SW 1271 (cell line): ENCODE measurements around the gene ACAP3.
"Not testable (repeated sequence)": the region's sequence is repeated elsewhere in the genome, so short reads cannot be mapped to it uniquely, and the experiment has no call there.

Source experiments
- DNase-seq, 2 experiments: peaks; one replicate each; lab custom pipeline; 2025; lab: John Stamatoyannopoulos, UW

Gene ACAP3

GRCh38 chr1:1262758-1263157, 45.0 kb downstream of the ACAP3 start:
- DNase-seq: no peak

GRCh38 chr1:1262071-1262470, 45.7 kb downstream of the ACAP3 start:
- DNase-seq: no peak

GRCh38 chr1:1260843-1261560, 46.7 kb downstream of the ACAP3 start:
- DNase-seq: no peak

GRCh38 chr1:1259951-1260600, 47.7 kb downstream of the ACAP3 start:
- DNase-seq: no peak

GRCh38 chr1:1259540-1259939, 48.2 kb downstream of the ACAP3 start:
- DNase-seq: no peak

- no peak for DNase-seq
Observed at GRCh38 chr1:1259119-1259488, 48.6 kb downstream of the ACAP3 start.

GRCh38 chr1:1256956-1257871, 50.5 kb downstream of the ACAP3 start:
- no peak for DNase-seq

GRCh38 chr1:1255611-1256010, 52.1 kb downstream of the ACAP3 start:
- no peak for DNase-seq

GRCh38 chr1:1255078-1255477, 52.7 kb downstream of the ACAP3 start:
- DNase-seq: no peak

GRCh38 chr1:1254667-1254998, 53.1 kb downstream of the ACAP3 start:
- no peak for DNase-seq

- DNase-seq: no peak
Observed at GRCh38 chr1:1253972-1254666, 53.6 kb downstream of the ACAP3 start.

- DNase-seq: no peak
Observed at GRCh38 chr1:1253314-1253713, 54.4 kb downstream of the ACAP3 start.

- DNase-seq: no peak
Observed at GRCh38 chr1:1250786-1251284, 56.9 kb downstream of the ACAP3 start.

- not testable (repeated sequence) for DNase-seq
Observed at GRCh38 chr1:1248009-1248913, 59.5 kb downstream of the ACAP3 start.

GRCh38 chr1:1247341-1247913, 60.3 kb downstream of the ACAP3 start:
- DNase-seq: no peak

- no peak for DNase-seq
Observed at GRCh38 chr1:1246577-1247340, 61.0 kb downstream of the ACAP3 start, which contains the start of gene C1QTNF12. Gene C1QTNF12 (minus strand): TSS chr1:1246722. CDS start chr1:1246690, 32 bp downstream.

GRCh38 chr1:1245817-1246576, 61.7 kb downstream of the ACAP3 start:
- DNase-seq: no peak

GRCh38 chr1:1245178-1245816, 62.4 kb downstream of the ACAP3 start:
- no peak for DNase-seq
